SK-N-SH treated with all-trans-retinoic acid at 6 μM for 48 hours (cell line): Measurements from ENCODE around the gene MYL3.

Source experiments
- ATAC-seq: fragments of 200-7000 bp; cut with Tn5 transposase; 3 replicates; pipeline ENCODE4 v1.9.1; 2020; ENCODE audit warnings: mild to moderate bottlenecking, moderate library complexity
- ARNTL ChIP-seq: fragments of 450-650 bp; formaldehyde crosslinking; IDR thresholded peaks from 2 replicates; pipeline ENCODE4 v1.5.0; 2020; ENCODE audit warnings: low read depth, mild to moderate bottlenecking, moderate library complexity, borderline replicate concordance
- BACH2 ChIP-seq: fragments of 250-450 bp; sonication (Bioruptor Pico); IDR thresholded peaks from 2 replicates; pipeline ENCODE4 v1.9.0; 2021; ENCODE audit warnings: mild to moderate bottlenecking, borderline replicate concordance
- CREB5 ChIP-seq: fragments of 250-450 bp; sonication (Bioruptor Pico); IDR thresholded peaks from 2 replicates; pipeline ENCODE4 v1.5.1; 2020; ENCODE audit warnings: low read depth, mild to moderate bottlenecking, moderate library complexity
- CSDC2 ChIP-seq: fragments of 250-450 bp; sonication (Bioruptor Pico); IDR thresholded peaks from 2 replicates; pipeline ENCODE4 v1.5.0; 2020; ENCODE audit warnings: mild to moderate bottlenecking, moderate library complexity
- ESRRG ChIP-seq: fragments of 250-450 bp; sonication (Bioruptor Pico); IDR thresholded peaks from 2 replicates; pipeline ENCODE4 v1.6.1; 2021; ENCODE audit warnings: mild to moderate bottlenecking
- GLIS3 ChIP-seq: fragments of 250-450 bp; sonication (Bioruptor Pico); IDR thresholded peaks from 2 replicates; pipeline ENCODE4 v1.5.0; 2020; ENCODE audit warnings: mild to moderate bottlenecking, moderate library complexity
- OSR1 ChIP-seq: fragments of 250-450 bp; sonication (Bioruptor Pico); IDR thresholded peaks from 2 replicates; pipeline ENCODE4 v1.8.0; 2022; ENCODE audit warnings: moderate library complexity, mild to moderate bottlenecking, inconsistent platforms
- PATZ1 ChIP-seq: fragments of 250-450 bp; sonication (Bioruptor Pico); IDR thresholded peaks from 2 replicates; pipeline ENCODE4 v1.8.0; 2020; ENCODE audit warnings: mild to moderate bottlenecking, moderate library complexity, borderline replicate concordance
- POU6F1 ChIP-seq: fragments of 250-450 bp; sonication (Bioruptor Pico); IDR thresholded peaks from 2 replicates; pipeline ENCODE4 v1.8.0; 2021; ENCODE audit warnings: low read depth, mild to moderate bottlenecking, moderate library complexity, borderline replicate concordance
- PPARA ChIP-seq: fragments of 250-450 bp; sonication (Bioruptor Pico); IDR thresholded peaks from 2 replicates; pipeline ENCODE4 v1.5.0; 2020; ENCODE audit warnings: mild to moderate bottlenecking, borderline replicate concordance
- RARB ChIP-seq: fragments of 250-450 bp; sonication (Bioruptor Pico); IDR thresholded peaks from 2 replicates; pipeline ENCODE4 v1.8.0; 2021; ENCODE audit warnings: mild to moderate bottlenecking, moderate library complexity
- TSHZ2 ChIP-seq: fragments of 250-450 bp; sonication (Bioruptor Pico); IDR thresholded peaks from 2 replicates; pipeline ENCODE4 v1.5.0; 2020; ENCODE audit warnings: mild to moderate bottlenecking, moderate library complexity
- ZC3H10 ChIP-seq: fragments of 250-450 bp; sonication (Bioruptor Pico); IDR thresholded peaks from 2 replicates; pipeline ENCODE4 v1.5.1; 2021; ENCODE audit warnings: mild to moderate bottlenecking, moderate library complexity
- ZFP3 ChIP-seq: fragments of 250-450 bp; sonication (Bioruptor Pico); IDR thresholded peaks from 2 replicates; pipeline ENCODE4 v1.5.0; 2020; ENCODE audit warnings: mild to moderate bottlenecking, moderate library complexity
- ZFP30 ChIP-seq: fragments of 450-650 bp; formaldehyde crosslinking; IDR thresholded peaks from 2 replicates; pipeline ENCODE4 v1.5.0; 2022; ENCODE audit warnings: mild to moderate bottlenecking, moderate library complexity
- ZNF565 ChIP-seq: fragments of 450-650 bp; formaldehyde crosslinking; conservative IDR thresholded peaks from 2 replicates; pipeline ENCODE4 v1.5.0; 2020; ENCODE audit warnings: low read depth, mild to moderate bottlenecking, moderate library complexity
- ZNF70 ChIP-seq: fragments of 450-650 bp; formaldehyde crosslinking; IDR thresholded peaks from 2 replicates; pipeline ENCODE4 v1.5.0; 2020; ENCODE audit warnings: mild to moderate bottlenecking, moderate library complexity
- ZNF8 ChIP-seq: fragments of 450-650 bp; formaldehyde crosslinking; IDR thresholded peaks from 2 replicates; pipeline ENCODE4 v1.5.0; 2020; ENCODE audit warnings: mild to moderate bottlenecking, moderate library complexity

MYL3 gene

GRCh38 chr3:46880884-46881595 is 17.8 kb upstream of the MYL3 start:
- no peak for ATAC-seq
- TF ChIP-seq TSHZ2 (CRISPR knock-in tag) (no peak), RARB (CRISPR knock-in tag) (no peak), ESRRG (CRISPR knock-in tag) (no peak), POU6F1 (CRISPR knock-in tag) (no peak)

- TF ChIP-seq CREB5 (CRISPR knock-in tag) = no peak
- no peak for TF ChIP-seq GLIS3 (CRISPR knock-in tag)
- no peak for TF ChIP-seq ZNF8 (CRISPR knock-in tag)
- no peak for TF ChIP-seq PPARA (CRISPR knock-in tag)
- no peak for TF ChIP-seq ESRRG (CRISPR knock-in tag)
- TF ChIP-seq TSHZ2 (CRISPR knock-in tag) = no peak
- no peak for TF ChIP-seq ARNTL
- no peak for TF ChIP-seq ZFP30
- TF ChIP-seq CSDC2 (CRISPR knock-in tag) = no peak
- TF ChIP-seq ZNF565 = no peak
- TF ChIP-seq, all 23 proteins: peak for 0
- ATAC-seq = peak; percentile 8; the same call in 1 of the 3 replicates
Observed at GRCh38 chr3:46878781-46879436, 15.7 kb upstream of the MYL3 start.

GRCh38 chr3:46877406-46878125 is 14.3 kb upstream of the MYL3 start, which contains the start of gene PTH1R:
TSS of gene PTH1R (plus strand) at chr3:46877721. CDS start at chr3:46883560, 5,839 bp downstream.
- ATAC-seq = no peak
- no peak for TF ChIP-seq ZNF70 (CRISPR knock-in tag)
- no peak for TF ChIP-seq RARB (CRISPR knock-in tag)
- TF ChIP-seq GLIS3 (CRISPR knock-in tag) = no peak
- no peak for TF ChIP-seq ZC3H10 (CRISPR knock-in tag)
- TF ChIP-seq ZFP30 = no peak
- no peak for TF ChIP-seq CSDC2 (CRISPR knock-in tag)
- TF ChIP-seq OSR1 (CRISPR knock-in tag) = no peak
- no peak for TF ChIP-seq ZNF565
- TF ChIP-seq ZNF8 (CRISPR knock-in tag) = no peak
- no peak for TF ChIP-seq BACH2 (CRISPR knock-in tag)
- TF ChIP-seq CREB5 (CRISPR knock-in tag) = no peak
- TF ChIP-seq ARNTL = no peak
- TF ChIP-seq TSHZ2 (CRISPR knock-in tag) = no peak
- TF ChIP-seq ZFP3 = no peak
- no peak for TF ChIP-seq PATZ1
